Stimulated activated CD4-positive, alpha-beta T cell treated with anti-CD3 and anti-CD28 coated beads, Interleukin-15, amount 100 ng/mL, for 1 hour (primary cell): ENCODE data around the gene PDZRN3.
"Not testable (repeated sequence)": the region's sequence is repeated elsewhere in the genome, so short reads cannot be mapped to it uniquely, and the experiment has no call there.

Source experiments
- DNase-seq, 2 donors: peaks; one replicate each; pipeline ENCODE4 v3.0.0-alpha.2; 2020; ENCODE audit warnings: low read depth in 1 of 2, low spot score in 1 of 2

Gene PDZRN3

DNA sequence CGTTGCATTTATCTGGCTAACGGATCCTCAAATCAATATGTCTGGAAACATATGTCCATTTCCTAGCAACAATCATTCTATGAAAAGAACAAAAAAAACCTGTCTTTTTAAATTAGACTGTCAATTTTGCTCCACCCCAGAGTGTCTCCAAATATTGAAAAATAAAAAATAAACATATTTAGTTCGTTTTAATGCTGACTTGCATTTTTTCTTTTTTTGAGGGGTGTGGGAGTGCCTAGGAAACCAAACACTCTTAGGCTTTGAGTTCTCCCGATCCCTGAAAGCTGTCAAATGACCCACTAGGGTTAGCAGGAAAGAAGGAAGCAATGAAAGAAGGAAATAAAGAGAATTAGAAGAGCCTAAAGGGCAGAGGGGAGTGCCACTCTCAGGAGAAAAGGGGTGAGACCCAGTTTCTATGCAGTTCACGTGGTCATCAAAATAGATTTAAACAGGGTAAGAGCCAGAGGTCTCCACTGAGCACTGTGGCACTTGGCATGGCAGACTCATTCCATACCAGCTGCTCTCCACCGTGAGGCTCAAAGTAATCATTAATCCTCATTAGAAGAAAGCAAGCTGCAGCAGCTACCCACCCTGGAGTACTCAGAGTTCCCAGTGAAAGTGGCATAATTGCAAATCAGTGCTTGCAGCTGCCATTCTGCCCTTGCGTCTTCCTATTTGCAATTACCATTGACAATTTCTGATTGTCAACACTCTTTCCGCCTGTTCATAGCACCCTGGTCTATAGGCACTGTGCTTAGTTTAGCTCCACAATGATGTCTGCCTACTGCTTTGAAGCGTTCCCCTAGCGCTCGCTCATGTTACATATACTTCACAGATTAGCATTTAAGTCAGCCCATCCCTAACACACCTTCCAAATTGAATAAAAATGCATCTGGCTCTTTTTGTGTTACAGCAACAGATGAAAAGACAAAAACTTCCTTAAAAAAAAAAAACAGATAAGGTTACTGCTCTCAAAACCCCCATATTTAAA, 32.3 kb downstream of the PDZRN3 start:
- DNase-seq = no peak

DNA sequence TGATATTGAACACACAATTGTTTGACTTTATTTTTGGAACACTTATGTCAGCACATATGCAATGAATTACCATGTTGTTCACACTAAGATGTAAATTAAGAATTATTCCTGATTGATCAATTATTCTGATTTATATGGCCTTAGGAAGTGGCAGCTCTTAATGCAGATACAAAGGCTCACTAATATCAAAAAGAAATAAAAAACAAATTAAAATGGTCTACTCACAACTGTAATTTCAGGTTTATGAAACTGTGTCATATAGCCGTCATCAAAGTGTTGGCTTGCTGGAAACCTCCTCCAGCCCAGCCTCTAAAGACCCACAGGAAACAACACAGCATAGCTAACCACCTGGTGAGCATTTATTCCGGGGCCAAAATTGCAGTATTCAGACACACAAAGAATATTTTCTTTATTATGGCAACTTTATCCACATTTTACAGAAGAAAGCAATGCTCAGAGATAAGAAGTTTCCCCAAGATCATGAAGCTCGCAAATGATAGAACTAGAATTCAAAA, 33.4 kb downstream of the PDZRN3 start:
- DNase-seq = no peak

DNA sequence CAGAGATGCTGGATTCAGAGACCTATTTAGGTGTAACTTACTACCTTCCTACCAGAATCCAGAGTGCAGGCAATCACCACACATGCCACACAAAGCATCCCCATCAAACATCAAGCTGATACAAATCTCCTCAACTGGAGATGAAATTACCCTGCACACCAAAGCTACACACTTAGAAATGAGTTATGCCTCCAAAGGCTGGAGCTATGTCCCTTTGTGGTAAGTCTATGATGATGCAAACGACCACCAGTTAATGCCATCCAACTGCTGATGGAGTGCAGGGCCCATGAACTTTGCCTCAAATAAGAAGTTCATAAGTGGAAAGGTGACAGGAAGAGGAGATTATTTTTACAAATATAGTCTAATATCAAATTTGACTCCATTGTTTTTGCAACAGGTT, 38.1 kb downstream of the PDZRN3 start:
- no peak for DNase-seq

DNA sequence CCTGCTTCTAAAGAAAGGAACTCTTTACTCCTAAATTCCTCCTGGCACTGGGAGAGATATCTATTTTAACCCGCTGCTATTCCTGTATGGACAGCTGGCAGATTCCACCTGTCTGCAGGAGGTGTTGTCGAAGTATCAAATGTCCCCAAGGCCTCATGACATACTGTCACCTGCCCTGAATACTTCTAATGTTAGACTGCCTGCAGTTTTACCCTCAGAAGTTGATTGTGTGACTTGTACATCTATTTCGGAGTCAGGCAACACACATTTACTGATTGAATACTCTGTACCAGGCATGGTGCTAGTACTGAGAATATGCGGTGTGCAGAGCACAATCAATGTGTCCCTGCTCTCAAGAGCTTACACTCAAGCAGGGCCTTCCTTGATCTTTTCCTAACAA, 38.6 kb downstream of the PDZRN3 start:
- DNase-seq = no peak

DNA sequence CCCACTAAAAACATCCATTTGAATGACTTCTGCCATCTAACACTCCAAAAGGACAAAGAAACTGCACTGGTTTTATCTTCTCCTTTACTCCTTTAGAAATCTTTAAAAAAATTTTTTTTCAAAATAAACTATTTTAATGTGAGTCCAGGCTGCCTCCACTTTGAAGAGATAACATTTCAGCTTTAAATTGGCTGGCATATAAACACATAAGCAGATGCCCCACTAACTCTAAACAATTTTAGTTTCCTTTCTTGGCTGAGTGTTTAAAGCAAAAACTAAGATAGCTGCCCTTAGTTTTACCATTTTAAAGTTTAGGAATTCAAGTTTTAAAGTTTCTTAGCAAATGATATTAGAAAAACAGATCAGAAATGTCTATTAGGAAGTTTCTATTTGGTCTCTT, 39.9 kb downstream of the PDZRN3 start:
- no peak for DNase-seq

DNA sequence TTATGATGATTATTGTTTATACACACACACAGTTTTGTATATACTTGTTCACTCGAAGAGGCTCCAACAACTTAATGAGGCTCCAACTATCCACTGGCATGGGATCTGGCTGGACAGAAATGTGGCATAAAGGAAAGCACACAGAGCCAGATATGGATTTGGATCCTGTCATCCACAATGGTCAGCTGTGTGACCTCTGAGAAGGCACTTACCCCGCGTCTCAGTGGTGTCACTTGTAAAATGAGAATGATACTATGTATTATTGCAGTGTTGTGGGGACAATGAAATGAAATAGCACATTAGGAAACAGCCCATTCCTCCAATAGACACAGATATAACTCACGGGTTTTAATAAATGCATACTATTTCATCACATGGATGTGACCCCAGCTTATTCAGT, 42.2 kb downstream of the PDZRN3 start:
- DNase-seq = no peak

DNA sequence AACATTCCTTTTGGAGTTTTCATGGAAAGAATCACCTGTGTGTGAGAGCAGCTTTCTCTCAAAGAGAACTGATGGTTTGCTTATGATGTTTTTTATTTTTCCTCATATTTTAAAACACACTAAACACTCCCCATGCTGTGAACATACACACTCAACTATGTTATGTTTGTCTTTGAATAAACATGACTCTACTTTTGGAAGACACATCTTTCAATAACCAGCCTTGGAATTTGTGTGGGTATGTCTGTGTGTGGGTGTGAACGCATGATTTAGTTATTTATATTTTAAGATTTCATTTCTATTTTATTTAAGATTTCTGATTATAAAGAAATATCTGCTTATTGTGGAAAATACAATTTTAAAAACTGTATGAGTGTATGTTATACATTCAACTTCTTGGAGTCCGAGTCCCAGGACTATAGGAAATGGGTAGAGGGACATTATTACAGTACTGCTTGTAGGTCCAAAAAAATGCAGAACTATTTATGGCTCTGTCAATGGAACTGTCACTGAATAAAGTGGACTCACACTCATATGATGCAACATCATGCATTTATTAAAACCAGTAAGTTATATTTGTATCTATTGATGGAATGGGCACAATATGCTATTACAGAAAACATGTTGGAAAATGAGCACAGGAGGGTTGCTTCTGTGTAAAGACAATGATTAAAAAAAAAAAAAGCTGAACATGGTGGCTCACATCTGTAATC, 43.5 kb downstream of the PDZRN3 start:
- no peak for DNase-seq

DNA sequence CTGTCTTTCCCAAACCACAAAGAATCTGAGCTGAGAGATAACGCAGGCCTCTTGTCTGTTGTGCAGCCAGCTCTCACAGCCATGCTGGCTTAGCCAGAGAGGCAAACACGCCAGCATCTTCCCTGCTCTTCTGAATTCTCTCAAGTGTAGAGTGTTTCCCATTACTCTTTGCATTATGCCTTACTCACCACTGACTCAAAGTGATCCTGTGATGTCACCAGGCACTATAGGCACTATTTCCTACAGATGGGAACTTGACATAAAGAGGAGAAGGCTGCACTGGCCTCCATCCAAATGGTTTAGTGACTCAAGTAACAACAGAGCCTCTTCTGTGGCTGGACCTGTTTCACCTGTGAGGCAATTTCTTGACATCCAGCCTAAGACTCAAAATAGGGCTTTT, 44.4 kb downstream of the PDZRN3 start:
- DNase-seq = no peak

DNA sequence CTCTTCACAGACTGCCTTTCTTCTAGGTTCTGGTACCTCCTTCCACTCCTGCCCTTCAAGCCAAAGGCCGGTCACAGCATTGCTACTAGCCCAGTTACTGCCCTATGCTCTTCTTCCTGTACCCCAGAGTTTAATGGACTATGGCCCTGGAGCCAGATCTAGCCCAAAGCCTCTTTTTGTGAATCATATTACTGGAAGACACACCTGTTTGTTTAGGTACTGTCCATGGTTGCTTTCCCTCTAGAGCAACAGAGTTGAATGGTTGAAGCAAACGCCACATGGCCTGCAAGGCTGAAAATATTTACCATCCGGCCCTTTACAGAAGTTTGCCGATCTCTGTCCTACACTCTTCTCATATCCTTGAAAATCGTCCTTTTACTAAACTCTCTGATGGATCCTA, 47.0 kb downstream of the PDZRN3 start:
- no peak for DNase-seq

DNA sequence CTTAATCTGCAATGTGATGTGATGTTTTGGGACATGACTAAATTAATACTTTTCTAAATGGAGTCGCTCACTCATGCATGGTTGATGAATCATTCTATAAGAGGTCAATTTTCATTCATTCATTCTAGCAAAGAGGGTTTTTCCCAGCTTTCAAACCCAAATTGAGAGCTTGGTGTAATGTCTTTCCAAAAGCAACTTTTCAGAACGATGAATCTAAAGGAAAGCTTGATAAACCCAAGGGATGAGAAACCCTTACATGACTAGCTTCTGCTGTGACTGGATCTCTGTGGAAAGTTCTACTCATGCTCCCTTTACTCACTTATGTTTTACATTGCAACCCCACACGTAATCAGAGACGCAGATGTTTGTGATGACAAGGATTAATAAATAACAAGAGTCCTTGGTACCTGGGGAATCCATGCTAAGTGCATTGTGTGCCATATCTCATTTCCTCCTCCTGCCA, 47.7 kb downstream of the PDZRN3 start:
- DNase-seq = no peak

DNA sequence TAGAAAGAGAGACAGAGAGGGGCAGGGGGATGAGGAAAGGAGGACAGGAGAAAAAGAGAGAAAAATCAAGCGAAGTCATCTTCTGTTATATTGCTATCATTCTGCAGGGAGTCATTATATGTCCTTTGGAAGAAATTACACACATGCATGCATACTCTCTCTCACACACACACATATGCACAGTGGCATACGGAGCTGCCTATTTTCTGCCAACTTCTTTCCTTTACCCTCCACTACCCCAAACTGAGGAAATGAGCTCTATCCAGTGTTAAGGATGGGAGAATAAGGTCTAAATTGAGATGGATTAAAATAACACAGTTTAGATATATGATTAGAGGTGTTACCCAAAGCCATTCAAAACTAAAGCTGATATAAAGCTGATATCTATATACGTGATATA, 48.8 kb downstream of the PDZRN3 start:
- no peak for DNase-seq

DNA sequence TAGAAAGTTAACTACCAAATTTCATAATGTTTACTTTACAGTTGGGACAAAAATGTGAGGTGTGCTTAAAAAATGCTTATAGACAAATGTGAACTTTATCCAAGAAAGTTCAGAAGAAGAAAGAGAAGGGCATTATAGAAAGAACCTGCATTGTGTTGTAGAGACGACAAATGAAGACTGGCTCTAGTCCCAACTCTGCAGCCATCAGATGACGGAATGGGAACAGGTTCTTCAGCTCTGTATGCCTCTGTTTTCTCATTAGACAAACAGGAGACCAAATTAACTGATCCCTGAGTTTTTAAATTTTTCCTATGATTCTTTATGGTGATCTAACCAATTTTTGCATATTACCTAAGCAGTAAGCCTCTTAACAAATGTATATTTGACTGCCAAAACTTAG, 49.2 kb downstream of the PDZRN3 start:
- DNase-seq = no peak

DNA sequence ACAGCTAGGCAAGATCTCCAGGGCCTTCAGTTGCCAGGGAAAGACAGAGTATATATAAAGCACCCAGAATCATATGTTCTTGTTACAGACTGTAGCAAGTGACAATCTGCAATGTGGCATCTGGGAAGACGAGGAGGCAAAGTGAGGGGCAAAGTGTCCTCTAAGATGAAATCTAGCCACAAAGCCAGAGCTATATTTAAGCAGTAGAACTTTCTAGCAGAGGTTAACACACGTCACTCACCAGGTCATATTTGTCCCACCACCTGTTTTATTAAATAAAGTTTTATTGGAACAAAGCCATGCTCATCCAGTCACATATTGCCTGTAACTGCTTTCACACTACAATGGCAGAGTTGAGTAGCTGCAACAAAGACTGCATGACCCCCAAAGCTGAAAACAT, 51.5 kb downstream of the PDZRN3 start:
- no peak for DNase-seq

DNA sequence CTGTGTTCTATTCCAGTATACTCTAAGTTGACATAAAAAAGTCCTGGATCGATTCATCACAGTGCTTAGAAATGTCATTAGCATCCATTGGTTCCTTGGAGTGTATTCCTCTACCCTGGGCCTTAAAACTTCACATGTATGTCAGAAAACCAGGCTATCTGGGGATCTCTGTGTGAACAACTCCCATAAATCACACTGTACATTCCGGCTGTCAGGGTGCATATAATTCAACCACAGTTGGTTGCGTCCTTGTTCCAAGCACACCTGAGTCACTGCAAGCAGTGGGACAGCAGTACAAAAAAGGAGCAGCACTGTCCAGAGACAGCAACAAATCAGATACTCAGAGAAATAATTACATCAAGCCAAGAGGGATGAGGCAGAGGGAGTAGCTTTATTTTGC, 52.4 kb downstream of the PDZRN3 start:
- no peak for DNase-seq

DNA sequence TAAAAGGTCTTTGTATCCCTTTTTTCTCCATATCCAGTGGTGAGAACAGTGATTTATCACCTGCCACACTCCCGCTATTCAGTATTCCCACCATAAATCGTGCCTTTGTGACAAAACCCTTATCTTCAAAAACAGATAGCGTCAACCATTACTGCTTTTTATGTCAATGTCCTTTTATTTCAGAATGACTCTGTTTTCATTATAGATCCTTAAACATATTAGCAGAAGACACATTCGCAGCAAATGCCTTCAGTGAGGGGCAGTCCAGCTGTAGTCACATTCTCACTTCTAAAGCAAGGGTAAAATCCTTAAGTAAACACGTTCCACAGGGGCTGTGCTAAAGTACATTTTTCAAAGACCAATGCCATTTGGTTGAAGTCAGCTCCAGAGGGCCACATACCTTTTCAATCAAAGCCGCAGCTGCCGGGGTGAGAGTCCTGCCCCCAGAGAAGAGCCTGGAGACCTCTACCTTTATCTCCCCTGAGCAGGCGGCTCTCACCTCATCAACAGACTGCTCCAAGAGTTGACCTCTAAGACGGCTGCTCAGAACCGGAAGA, 53.4 kb downstream of the PDZRN3 start:
- no peak for DNase-seq

DNA sequence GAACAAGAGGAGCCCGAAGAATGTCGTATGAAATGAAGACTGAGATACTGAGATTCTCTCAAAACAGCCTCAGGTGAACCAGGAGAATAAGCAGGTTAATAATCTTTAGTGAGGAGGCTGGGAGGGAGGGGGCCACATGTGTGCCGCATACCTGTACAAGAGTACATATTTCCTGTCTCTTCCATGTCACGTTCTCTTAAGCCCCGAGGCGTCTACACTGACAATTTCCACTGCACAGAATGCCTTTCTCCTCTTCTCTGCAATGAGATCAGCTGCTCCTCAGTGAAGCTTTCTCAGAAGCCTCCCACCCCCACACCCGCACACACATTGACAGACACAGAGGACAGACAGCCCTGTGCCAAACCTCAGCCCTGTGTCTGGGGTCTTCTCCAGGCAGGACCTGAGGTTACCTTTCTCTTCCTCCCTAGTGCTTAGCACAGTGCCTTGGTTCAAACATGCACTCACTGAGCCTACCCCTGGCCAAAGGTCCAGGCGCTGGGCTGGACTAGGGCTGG, 55.4 kb downstream of the PDZRN3 start:
- DNase-seq = no peak

DNA sequence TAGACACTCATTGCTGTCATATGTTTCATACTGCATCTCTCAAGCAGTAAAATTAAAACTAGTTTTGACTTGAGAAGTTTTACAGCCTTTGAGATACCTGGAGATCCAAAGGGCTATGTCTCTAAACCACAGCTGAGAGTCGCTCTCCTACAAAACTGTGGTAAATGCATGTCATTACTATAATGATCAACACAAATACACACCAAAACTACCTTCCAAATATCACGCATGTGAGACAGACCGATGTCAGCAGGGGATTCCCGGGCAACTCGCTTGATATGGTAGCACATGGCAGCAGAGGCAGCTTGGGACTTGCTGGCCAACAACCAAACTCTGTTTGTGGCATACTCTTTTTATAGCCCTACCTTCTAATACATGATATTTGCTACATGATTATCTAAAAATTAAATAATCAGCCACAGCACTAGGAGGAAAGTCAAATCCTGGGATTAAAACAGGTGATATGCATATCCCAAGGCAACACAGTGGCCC, 56.3 kb downstream of the PDZRN3 start:
- DNase-seq = no peak

DNA sequence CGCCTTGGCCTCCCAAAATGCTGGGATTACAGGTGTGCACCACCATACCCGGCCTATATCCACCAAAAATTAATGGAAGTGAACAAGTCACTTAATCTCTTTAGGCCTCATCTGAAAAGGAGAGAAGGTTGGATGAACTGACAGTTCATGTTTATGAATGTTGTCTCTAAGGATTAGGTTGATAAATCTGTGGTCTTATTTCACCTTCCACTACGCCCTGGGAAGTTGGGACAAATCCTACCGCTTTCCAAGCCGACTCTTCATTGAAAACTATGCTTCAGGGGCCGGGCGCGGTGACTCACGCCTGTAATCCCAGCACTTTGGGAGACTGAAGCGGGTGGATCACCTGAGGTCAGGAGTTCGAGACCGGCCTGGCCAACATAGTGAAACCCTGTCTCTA, 59.4 kb downstream of the PDZRN3 start:
- DNase-seq = not testable (repeated sequence)

DNA sequence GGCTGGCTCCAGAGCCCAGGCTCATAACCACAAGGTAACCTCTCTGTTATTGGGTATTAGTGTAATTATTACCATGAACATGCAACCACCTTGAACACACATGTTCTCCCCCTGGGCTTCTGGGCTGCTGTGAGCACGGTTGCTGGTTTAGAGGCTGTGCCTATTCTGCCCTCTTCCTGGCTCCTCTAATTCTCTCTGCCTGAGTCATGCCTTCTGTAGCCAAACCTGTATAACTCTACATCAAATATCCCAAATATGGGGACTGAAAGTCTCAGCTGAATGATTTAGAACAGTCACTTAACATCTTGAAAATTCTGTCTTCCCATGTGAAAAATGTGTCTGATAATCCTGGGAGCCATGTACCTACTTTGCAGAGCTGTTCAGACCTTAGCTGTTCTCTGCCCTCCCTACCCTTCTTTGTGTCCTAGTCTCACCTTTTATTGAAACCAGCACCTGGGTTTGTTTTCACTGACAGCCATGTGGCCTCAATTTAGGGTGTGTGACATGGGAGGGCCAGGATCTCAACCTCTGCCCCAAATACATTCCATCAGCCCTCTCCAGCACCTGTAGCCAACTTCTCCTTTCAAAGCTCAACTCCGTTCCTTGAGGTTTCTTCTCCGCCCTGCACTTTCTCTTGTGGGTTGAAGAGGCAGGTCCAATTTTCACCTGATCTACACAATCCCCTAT, 60.7 kb downstream of the PDZRN3 start:
- no peak for DNase-seq

DNA sequence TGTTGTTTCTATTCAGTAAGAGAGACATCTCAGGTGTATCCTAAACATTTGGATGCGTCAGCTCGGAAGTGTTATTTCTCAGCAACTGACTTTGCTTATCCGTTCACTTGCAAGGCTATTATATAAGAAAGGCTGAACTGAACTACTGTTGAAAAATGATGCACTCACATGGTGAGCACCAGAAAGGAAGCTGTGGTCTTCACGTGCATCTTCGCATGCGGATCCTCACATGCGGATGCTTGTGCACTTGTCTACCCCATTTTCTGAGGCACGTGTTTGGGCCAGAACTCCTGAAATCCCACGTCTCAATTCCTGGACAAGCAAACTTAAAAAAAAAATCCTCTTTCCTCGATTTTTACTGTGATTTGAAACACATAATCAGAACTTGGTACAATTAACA, 63.2 kb downstream of the PDZRN3 start:
- DNase-seq = no peak

DNA sequence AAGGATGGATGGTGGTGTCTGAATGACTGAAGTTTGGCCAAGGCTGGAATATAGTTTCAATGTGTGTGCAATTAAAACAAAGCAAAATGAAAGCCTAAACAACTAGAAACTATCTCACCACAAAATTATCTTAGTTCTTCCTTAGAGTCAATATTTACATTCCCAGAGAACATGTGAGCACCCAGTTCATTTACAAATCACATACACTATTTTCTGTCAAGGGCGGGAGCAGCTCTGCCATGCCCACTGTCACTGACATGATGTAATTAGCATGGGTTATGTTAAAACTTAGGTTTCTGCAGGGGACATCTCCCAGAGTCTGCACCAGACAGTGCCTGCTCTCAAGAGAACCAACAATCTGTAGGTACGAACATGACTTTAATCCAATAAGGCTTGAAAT, 65.0 kb downstream of the PDZRN3 start:
- no peak for DNase-seq
